IMR-90 (cell line): ENCODE results near the gene SOX6. TPM values are rescaled to one million over a fixed set of nuclear protein-coding genes. Genes with fewer than 3 reads are reported as not detected.

Experiments
- ATAC-seq: fragments of 200-7000 bp; cut with Tn5 transposase; 2 replicates; pipeline ENCODE4 v1.9.1; 2020; ENCODE audit warnings: low read depth, mild to moderate bottlenecking, moderate library complexity
- BruUV-seq: library from RNA; stranded (reverse); fragments of 400-500 nt; replicated peaks from 2 replicates; lab custom pipeline; 2021; lab: Mats Ljungman, UMichigan
- CTCF ChIA-PET: fragments of 300-600 bp; formaldehyde crosslinking; extraction: SDS; loops from one replicate; lab custom pipeline; 2021; ENCODE audit warnings: antibody characterized with exemption; lab: Yijun Ruan, JAX
- POLR2A ChIA-PET: fragments of 300-600 bp; sonication (Branson Sonifier 250); formaldehyde crosslinking; loops from one replicate; lab custom pipeline; 2022; ENCODE audit warnings: antibody characterized with exemption; ENCODE audit not compliant: unreplicated experiment; lab: Charles Lee
- DNase-seq: peaks from one replicate; pipeline ENCODE4 v3.0.0; 2013
- H2AFZ ChIP-seq: replicated peaks from 2 replicates; pipeline ENCODE3; 2013; ENCODE audit warnings: low read length, mild to moderate bottlenecking; ENCODE audit not compliant: poor library complexity
- H2AK5ac ChIP-seq: 2 replicates; pipeline ENCODE4 v1.6.1; 2013; ENCODE audit warnings: low read depth, low read length, inconsistent platforms
- H2AK9ac ChIP-seq: replicated peaks from 2 replicates; pipeline ENCODE3; 2013; ENCODE audit warnings: mild to moderate bottlenecking, low read depth, low read length, moderate library complexity; ENCODE audit not compliant: poor library complexity
- H2BK120ac ChIP-seq: 2 replicates; pipeline ENCODE4 v1.6.1; 2013; ENCODE audit warnings: low read depth, low read length, inconsistent platforms
- H2BK15ac ChIP-seq: 3 replicates; pipeline ENCODE4 v1.6.1; 2013; ENCODE audit warnings: low read depth, low read length, inconsistent platforms
- H2BK20ac ChIP-seq: 2 replicates; pipeline ENCODE4 v1.6.1; 2013; ENCODE audit warnings: low read depth, mild to moderate bottlenecking, inconsistent platforms, low read length, moderate library complexity
- H2BK5ac ChIP-seq: 2 replicates; pipeline ENCODE4 v1.6.1; 2013; ENCODE audit warnings: mild to moderate bottlenecking, low read depth, low read length, inconsistent platforms; ENCODE audit not compliant: poor library complexity, severe bottlenecking
- H3K14ac ChIP-seq: replicated peaks from 2 replicates; pipeline ENCODE4 v1.6.1; 2013; ENCODE audit warnings: low read depth, low read length, inconsistent platforms
- H3K18ac ChIP-seq: 2 replicates; pipeline ENCODE4 v1.6.1; 2013; ENCODE audit warnings: low read depth, low read length, control low read depth
- H3K23ac ChIP-seq: 2 replicates; pipeline ENCODE4 v1.6.1; 2013; ENCODE audit warnings: low read depth, low read length, inconsistent platforms
- H3K27ac ChIP-seq: 2 replicates; pipeline ENCODE4 v1.5.1; 2013; ENCODE audit warnings: mild to moderate bottlenecking, control low read depth, low read length; ENCODE audit not compliant: insufficient read depth
- H3K27me3 ChIP-seq: 2 replicates; pipeline ENCODE4 v1.6.1; 2013; ENCODE audit warnings: low read length; ENCODE audit not compliant: control insufficient read depth, insufficient read depth
- H3K36me3 ChIP-seq: 2 replicates; pipeline ENCODE4 v1.6.1; 2013; ENCODE audit warnings: low read length, mixed read lengths; ENCODE audit not compliant: control insufficient read depth, insufficient read depth
- H3K4ac ChIP-seq: 2 replicates; pipeline ENCODE4 v1.6.1; 2013; ENCODE audit warnings: low read depth, low read length, inconsistent platforms
- H3K4me1 ChIP-seq: 2 replicates; pipeline ENCODE4 v1.6.1; 2013; ENCODE audit warnings: low read length, mixed read lengths; ENCODE audit not compliant: control insufficient read depth, insufficient read depth
- H3K4me2 ChIP-seq: 2 replicates; pipeline ENCODE4 v1.6.1; 2013; ENCODE audit warnings: low read depth, mild to moderate bottlenecking, control low read depth, low read length, moderate library complexity
- H3K4me3 ChIP-seq: 2 replicates; pipeline ENCODE4 v1.5.1; 2013; ENCODE audit warnings: low read depth, mild to moderate bottlenecking, control low read depth, low read length, moderate library complexity; ENCODE audit not compliant: insufficient read depth
- H3K56ac ChIP-seq: 2 replicates; pipeline ENCODE4 v1.6.1; 2013; ENCODE audit warnings: low read length, inconsistent platforms; ENCODE audit not compliant: insufficient read depth; ENCODE audit errors: extremely low read depth
- H3K79me1 ChIP-seq, 2 experiments: 2 replicates each; pipeline ENCODE4 v1.6.1; 2013; ENCODE audit warnings: low read length in 2 of 2, inconsistent platforms in 1 of 2, low read depth in 1 of 2
- H3K9ac ChIP-seq: 2 replicates; pipeline ENCODE4 v1.6.1; 2013; ENCODE audit warnings: low read depth, low read length, control low read depth
- H3K9me1 ChIP-seq: 2 replicates; pipeline ENCODE4 v1.6.1; 2013; ENCODE audit warnings: low read length, inconsistent platforms; ENCODE audit not compliant: insufficient read depth
- H3K9me3 ChIP-seq: 2 replicates; pipeline ENCODE4 v1.6.1; 2013; ENCODE audit warnings: low read length; ENCODE audit not compliant: control insufficient read depth, insufficient read depth
- H4K20me1 ChIP-seq: 2 replicates; pipeline ENCODE4 v1.6.1; 2013; ENCODE audit warnings: low read length, inconsistent platforms; ENCODE audit not compliant: insufficient read depth
- H4K5ac ChIP-seq: 2 replicates; pipeline ENCODE4 v1.6.1; 2013; ENCODE audit warnings: mild to moderate bottlenecking, low read depth, low read length, control low read depth
- H4K8ac ChIP-seq, 2 experiments: 2 replicates each; pipeline ENCODE4 v1.6.1; 2013; ENCODE audit warnings: low read depth in 2 of 2, low read length in 2 of 2, control low read depth in 1 of 2, inconsistent platforms in 1 of 2
- H4K91ac ChIP-seq: 2 replicates; pipeline ENCODE4 v1.6.1; 2013; ENCODE audit warnings: low read depth, low read length, inconsistent platforms; ENCODE audit not compliant: insufficient read depth
- BHLHE40 ChIP-seq: fragments of 150-350 bp; IDR thresholded peaks from 2 replicates; pipeline ENCODE4 v1.6.1; 2016; ENCODE audit warnings: mild to moderate bottlenecking, low read depth, low read length
- CEBPB ChIP-seq: IDR thresholded peaks from 2 replicates; pipeline ENCODE4 v1.6.1; 2012; ENCODE audit warnings: low read depth, low read length, improper control_type of control experiment
- FOS ChIP-seq: fragments of 150-350 bp; IDR thresholded peaks from 2 replicates; pipeline ENCODE4 v1.6.1; 2016; ENCODE audit warnings: low read depth, low read length
- MAFK ChIP-seq: IDR thresholded peaks from 2 replicates; pipeline ENCODE4 v1.6.1; 2012; ENCODE audit warnings: low read depth, low read length, improper control_type of control experiment
- MAZ ChIP-seq: IDR thresholded peaks from 2 replicates; pipeline ENCODE4 v1.6.1; 2012; ENCODE audit warnings: low read depth, mild to moderate bottlenecking, low read length, improper control_type of control experiment, moderate library complexity, borderline replicate concordance
- MXI1 ChIP-seq: IDR thresholded peaks from 2 replicates; pipeline ENCODE4 v1.6.1; 2012; ENCODE audit warnings: low read depth, mild to moderate bottlenecking, low read length, moderate library complexity, borderline replicate concordance
- NFE2L2 ChIP-seq: fragments of 150-350 bp; IDR thresholded peaks from 2 replicates; pipeline ENCODE4 v1.6.1; 2016; ENCODE audit warnings: low read depth, mild to moderate bottlenecking, low read length
- POLR2A ChIP-seq: IDR thresholded peaks from 2 replicates; pipeline ENCODE4 v1.6.1; 2012; ENCODE audit warnings: mild to moderate bottlenecking, low read depth, low read length
- RAD21 ChIP-seq: IDR thresholded peaks from 2 replicates; pipeline ENCODE4 v1.6.1; 2012; ENCODE audit warnings: low read length, improper control_type of control experiment
- RCOR1 ChIP-seq: IDR thresholded peaks from 2 replicates; pipeline ENCODE4 v1.6.1; 2012; ENCODE audit warnings: mild to moderate bottlenecking, low read length, improper control_type of control experiment; ENCODE audit not compliant: insufficient replicate concordance
- RFX5 ChIP-seq: IDR thresholded peaks from 2 replicates; pipeline ENCODE4 v1.8.0; 2012; ENCODE audit warnings: low read depth, mild to moderate bottlenecking, low read length, moderate library complexity
- SMC3 ChIP-seq: fragments of 150-350 bp; IDR thresholded peaks from 2 replicates; pipeline ENCODE4 v1.6.1; 2016; ENCODE audit warnings: low read depth, mild to moderate bottlenecking, antibody characterized with exemption, low read length, moderate library complexity
- WGBS, 2 experiments: methylation state at CpG; one replicate each; pipeline versions ENCODE4 v1.1.5 to v1.1.7; 2013; ENCODE audit warnings: missing lambda C conversion rate in 2 of 2; ENCODE audit not compliant: insufficient read length in 1 of 2; ENCODE audit errors: extremely low coverage in 2 of 2; 5-methylcytosine and 5-hydroxymethylcytosine counted together
- dilution Hi-C: fragments of 300-500 bp; cut with HindIII; formaldehyde crosslinking; loops from one replicate; pipeline ENCODE4 v1.14.3; 2018; ENCODE audit warnings: low sequenced_read_pairs; ENCODE audit not compliant: unreplicated experiment
- in situ Hi-C: fragments of 300-500 bp; cut with MboI; formaldehyde crosslinking; loops from 3 replicates; pipeline ENCODE4 v1.14.3; 2019; ENCODE audit warnings: low sequenced_read_pairs, inconsistent platforms, mixed read lengths
- intact Hi-C: fragments of 100-400 bp; cut with micrococcal nuclease; formaldehyde crosslinking; loops from 2 replicates; pipeline ENCODE4 v1.10.0; 2022
- polyA plus RNA-seq, 3 experiments: library from polyadenylated mRNA; depleted of rRNA; stranded (reverse); fragments of >200 nt; gene quantifications; 2 replicates each; pipeline ENCODE4 v1.2.3, GENCODE V29; 2012; ENCODE audit warnings: low replicate concordance in 1 of 3
- total RNA-seq: library from RNA; depleted of rRNA; stranded (reverse); fragments of >200 nt; gene quantifications from 2 replicates; pipeline ENCODE4 v1.2.3, GENCODE V29; 2012
- TF ChIP-seq, protein P1 (sequence below): fragments of 150-350 bp; IDR thresholded peaks from 2 replicates; pipeline ENCODE4 v1.6.1; 2017; ENCODE audit warnings: mild to moderate bottlenecking, antibody characterized with exemption, low read length, low read depth
- TF ChIP-seq, protein P2 (sequence below): fragments of 150-350 bp; IDR thresholded peaks from 2 replicates; pipeline ENCODE4 v1.6.1; 2016; ENCODE audit warnings: low read depth, mild to moderate bottlenecking, low read length, moderate library complexity, borderline replicate concordance

Gene SOX6
- total and polyA plus RNA-seq, 2 of the 4 experiments (the other 2 are of a cell fraction) = 1.7 to 7.7 TPM

DNA sequence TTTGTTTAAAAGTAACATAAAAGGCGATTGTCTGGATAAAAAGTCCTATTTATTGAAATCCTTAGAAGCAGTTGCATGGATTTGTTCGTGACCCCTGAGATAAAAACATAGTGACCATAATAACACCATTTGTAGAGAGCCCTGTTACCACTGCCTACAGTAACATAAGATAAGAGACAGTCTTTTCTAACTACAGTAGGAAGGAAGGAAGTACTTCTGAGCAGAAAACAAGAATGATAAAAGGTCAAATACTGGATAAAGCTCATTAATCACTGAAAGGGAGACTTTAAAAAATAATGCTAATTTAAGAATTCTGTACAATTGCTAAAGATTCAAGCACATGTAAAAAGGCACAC is 47.1 kb upstream of the SOX6 start (continued):
- TF ChIP-seq, protein P1, sequence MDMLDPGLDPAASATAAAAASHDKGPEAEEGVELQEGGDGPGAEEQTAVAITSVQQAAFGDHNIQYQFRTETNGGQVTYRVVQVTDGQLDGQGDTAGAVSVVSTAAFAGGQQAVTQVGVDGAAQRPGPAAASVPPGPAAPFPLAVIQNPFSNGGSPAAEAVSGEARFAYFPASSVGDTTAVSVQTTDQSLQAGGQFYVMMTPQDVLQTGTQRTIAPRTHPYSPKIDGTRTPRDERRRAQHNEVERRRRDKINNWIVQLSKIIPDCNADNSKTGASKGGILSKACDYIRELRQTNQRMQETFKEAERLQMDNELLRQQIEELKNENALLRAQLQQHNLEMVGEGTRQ = no peak

DNA sequence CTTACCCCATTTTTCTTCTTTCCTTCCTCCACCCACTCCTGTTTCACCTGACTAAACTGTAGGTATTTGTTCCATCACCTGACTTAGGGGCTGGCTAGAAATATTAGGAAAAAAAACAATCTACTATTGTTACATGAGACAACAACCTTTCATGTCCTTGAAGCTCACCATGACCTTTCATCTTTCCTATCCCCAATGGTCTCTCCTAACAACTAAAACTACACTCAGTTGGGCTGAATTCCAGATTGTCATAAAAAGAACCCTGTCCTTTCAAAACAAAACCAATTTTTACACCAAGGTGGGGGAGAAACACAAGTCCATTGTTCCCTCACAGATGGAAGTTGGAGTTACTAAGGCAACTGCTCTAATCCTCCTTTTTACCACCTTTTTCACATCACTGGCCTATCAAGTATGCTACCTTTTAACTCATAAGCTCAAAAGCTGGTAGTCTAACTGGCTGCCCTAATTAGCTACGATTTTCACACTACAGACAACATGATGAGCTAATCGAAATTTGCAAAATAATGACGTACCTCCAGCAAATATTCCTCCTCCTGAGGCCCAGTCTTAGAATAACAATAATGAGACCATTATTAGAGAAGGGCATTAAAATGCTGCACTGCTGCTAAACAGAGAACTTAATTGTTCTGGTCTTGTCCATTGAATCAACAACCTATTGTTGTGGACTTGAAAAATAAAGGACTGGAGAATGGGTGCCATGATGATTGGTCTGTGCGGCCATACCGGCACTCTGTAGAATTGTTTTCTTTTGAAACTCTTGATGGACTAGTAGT is 46.5 kb upstream of the SOX6 start:
- dilution Hi-C loops = no loop called here
- BruUV-seq = no TSS peak
- H3K79me1 ChIP-seq = no peaks in the 10 kb centered on the region; a peak in 2 of 4 replicates
- no peak overlapping the region for H3K56ac ChIP-seq
- H2AK9ac ChIP-seq = no peak overlapping the region
- DNase-seq = no peak
- H2BK20ac ChIP-seq = no peak overlapping the region
- no peak overlapping the region for H4K91ac ChIP-seq
- no peak overlapping the region for H3K23ac ChIP-seq
- WGBS, 2 experiments = 50% methylated on average over 1 of the region's 5 CpGs; no CpG with 5 or more reads in 1 of the 2 experiments
- H3K9me1 ChIP-seq = no peaks in the 10 kb centered on the region
- no peak overlapping the region for H3K9ac ChIP-seq
- no peak overlapping the region for H3K4ac ChIP-seq
- POLR2A ChIA-PET = no interaction called here
- TF ChIP-seq, protein P2, sequence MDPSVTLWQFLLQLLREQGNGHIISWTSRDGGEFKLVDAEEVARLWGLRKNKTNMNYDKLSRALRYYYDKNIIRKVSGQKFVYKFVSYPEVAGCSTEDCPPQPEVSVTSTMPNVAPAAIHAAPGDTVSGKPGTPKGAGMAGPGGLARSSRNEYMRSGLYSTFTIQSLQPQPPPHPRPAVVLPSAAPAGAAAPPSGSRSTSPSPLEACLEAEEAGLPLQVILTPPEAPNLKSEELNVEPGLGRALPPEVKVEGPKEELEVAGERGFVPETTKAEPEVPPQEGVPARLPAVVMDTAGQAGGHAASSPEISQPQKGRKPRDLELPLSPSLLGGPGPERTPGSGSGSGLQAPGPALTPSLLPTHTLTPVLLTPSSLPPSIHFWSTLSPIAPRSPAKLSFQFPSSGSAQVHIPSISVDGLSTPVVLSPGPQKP = no peak
- no peak for TF ChIP-seq BHLHE40
- no peak for TF ChIP-seq NFE2L2
- TF ChIP-seq RAD21 = no peak
- no peak for TF ChIP-seq RFX5
- no peak for TF ChIP-seq SMC3
- TF ChIP-seq, protein P1 = no peak
- TF ChIP-seq MXI1 = no peak
- TF ChIP-seq MAFK = no peak
- TF ChIP-seq POLR2A = no peak
- no peak for TF ChIP-seq RCOR1
- no peak for TF ChIP-seq CEBPB
- no peak for TF ChIP-seq FOS
- no peak for TF ChIP-seq MAZ
- no peak overlapping the region for H4K5ac ChIP-seq
- no peaks in the 10 kb centered on the region for H3K9me3 ChIP-seq
- no peak overlapping the region for H2AFZ ChIP-seq
- no peak overlapping the region for H3K27ac ChIP-seq
- H3K4me1 ChIP-seq = no peaks in the 10 kb centered on the region
- H3K14ac ChIP-seq = no peak overlapping the region
- no peak overlapping the region for H3K18ac ChIP-seq
- ATAC-seq = no peak
- no peak overlapping the region for H3K4me2 ChIP-seq
- H3K27me3 ChIP-seq = no peaks in the 10 kb centered on the region
- H2BK120ac ChIP-seq = no peak overlapping the region
- no peaks in the 10 kb centered on the region for H4K20me1 ChIP-seq
- H2BK5ac ChIP-seq = no peak overlapping the region
- no peak overlapping the region for H3K4me3 ChIP-seq
- no peak overlapping the region for H4K8ac ChIP-seq
- no peaks in the 10 kb centered on the region for H3K36me3 ChIP-seq
- no peak overlapping the region for H2AK5ac ChIP-seq
- H2BK15ac ChIP-seq = no peak overlapping the region
- intact Hi-C loops = no loop called here
- CTCF ChIA-PET = no interaction called here
- in situ Hi-C loops = no loop called here
